H1 (cell line): ENCODE data around the gene RPS27A. TPM values are rescaled to one million over a fixed set of nuclear protein-coding genes. Genes with fewer than 3 reads are reported as not detected.

Experiments
- KDM4A ChIP-seq: IDR thresholded peaks from one replicate; pipeline ENCODE4 v1.7.1; 2012; ENCODE audit warnings: low read depth, mild to moderate bottlenecking, moderate library complexity, low read length, inconsistent platforms; ENCODE audit not compliant: severe bottlenecking
- RNF2 ChIP-seq: fragments of 200-900, 300-1000 bp; sonication (generic); IDR thresholded peaks from 2 replicates; pipeline ENCODE4 v1.7.1; 2016; ENCODE audit warnings: borderline replicate concordance, low read depth, mild to moderate bottlenecking, antibody characterized with exemption, low read length; ENCODE audit not compliant: poor library complexity, severe bottlenecking; ENCODE audit errors: missing control alignments
- TAF7 ChIP-seq: optimal IDR thresholded peaks from 2 replicates; pipeline ENCODE3; 2011; ENCODE audit warnings: low read depth, mild to moderate bottlenecking, inconsistent platforms, low read length, moderate library complexity, borderline replicate concordance
- polyA plus RNA-seq, 7 experiments: library from polyadenylated mRNA; depleted of rRNA in 3 of 7; stranded (reverse) in 5 of 7; unstranded in 2 of 7; fragments of >200 nt in 5 of 7; fragments of 200-250 nt in 2 of 7; gene quantifications; 1 replicate in 5 of 7; 2 replicates in 1 of 7; 4 replicates in 1 of 7; pipeline versions ENCODE4 v1.2.1 to v1.2.3, GENCODE V29; 2011 to 2013; ENCODE audit warnings: missing spikeins in 2 of 7, mixed read lengths in 2 of 7
- total RNA-seq: library from RNA; stranded (reverse); fragmentation: NEBNext Ultra II Directional; extraction: Animal tissue kit (Norgen Biotek cat#: 25700); gene quantifications from 2 replicates; pipeline ENCODE4 v1.2.1, GENCODE V29; 2021

RPS27A gene
- total and polyA plus RNA-seq, 2 of the 8 experiments (the other 6 are each of a cell fraction or from before 2014, with no cell fraction given) = 1,431 to 1,682 TPM

- TF ChIP-seq RNF2 = no peak
- no peak for TF ChIP-seq KDM4A
- TF ChIP-seq TAF7 = peak; percentile 2
Measured at GRCh38 chr2:55223958-55224760, 8.3 kb upstream of the RPS27A start (continued).
